ENCODE data around the gene MYL6B. TPM values are rescaled to one million over a fixed set of nuclear protein-coding genes. Genes with fewer than 3 reads are reported as not detected.
A peak's percentile ranks its signal among the peaks of the same experiment; 100 is the strongest.
"Not testable (repeated sequence)": the region's sequence is repeated elsewhere in the genome, so short reads cannot be mapped to it uniquely, and the experiment has no call there.

The MYL6B gene
- total RNA-seq, 3 donors from 2014 or later (not counting 1 experiment from before 2014, with no cell fraction given), result 6.7 to 8.9 (median 7.4) TPM

- intact Hi-C loops (cut with micrococcal nuclease), result loop anchor here (5.0 kb wide), 1 partner anchor 73 kb away; the partner anchor contains the start of gene RPS26
- peak overlapping the region; percentile 98 for H3K4me3 Mint-ChIP-seq
- peaks cover 11% of the 10 kb centered on the region for H3K36me3 Mint-ChIP-seq
- H3K4me1 Mint-ChIP-seq, result peaks cover 33% of the 10 kb centered on the region in 2 donors
- H3K9me3 Mint-ChIP-seq, result no peaks in the 10 kb centered on the region
- peak overlapping the region; percentile 95 to 99 for H3K27ac Mint-ChIP-seq
- TF ChIP-seq CTCF (IDR thresholded peaks at IDR 0.05), result no peak
- H3K9me3 ChIP-seq (ENCODE audit: control insufficient read depth, insufficient read depth, low read length), result no peaks in the 10 kb centered on the region
- peaks cover 27% of the 10 kb centered on the region for H3K36me3 ChIP-seq (ENCODE audit: control insufficient read depth, insufficient read depth, low read length)
- DNase-seq (no peak), ATAC-seq (no peak)
- peak overlapping the region; percentile 61 for H3K4me3 ChIP-seq (ENCODE audit: low read length)
- no peaks in the 10 kb centered on the region for H3K27me3 Mint-ChIP-seq (ENCODE audit: low read depth in 2 of 2)
- H3K27ac ChIP-seq (ENCODE audit: low read length), result peak overlapping the region; percentile 88
- no peaks in the 10 kb centered on the region for H3K27me3 ChIP-seq (ENCODE audit: control insufficient read depth, insufficient read depth, low read length)
- WGBS (ENCODE audit: insufficient coverage), result 72% methylated on average over 10 of the region's 10 CpGs
- H3K4me1 ChIP-seq (ENCODE audit: control insufficient read depth, insufficient read depth, low read length), result peaks cover 28% of the 10 kb centered on the region
Observed at GRCh38 chr12:56115329-56115728, 37.1 kb upstream of the MYL6B start.

- intact Hi-C loops (cut with micrococcal nuclease), result loop anchor here (1.0 to 5.0 kb wide), 3 partner anchors 12 to 287 kb away; partner anchors contain the start of genes DNAJC14, PA2G4 and RPS26
- H3K27ac Mint-ChIP-seq, result peak within 1 kb of the TSS; percentile 95 to 99
Observed at GRCh38 chr12:56116267-56117081, 35.9 kb upstream of the MYL6B start, which contains the start of gene RPL41. TSS of gene RPL41 (plus strand) at chr12:56116633.

GRCh38 chr12:56117082-56117706, 35.2 kb upstream of the MYL6B start:
- peaks cover 28% of the 10 kb centered on the region for H3K4me1 ChIP-seq (ENCODE audit: control insufficient read depth, insufficient read depth, low read length)
- not testable (repeated sequence) for H3K27me3 Mint-ChIP-seq (ENCODE audit: low read depth in 2 of 2); DNase-seq; ATAC-seq; H3K9me3 Mint-ChIP-seq; H3K9me3 ChIP-seq (ENCODE audit: control insufficient read depth, insufficient read depth, low read length); H3K27me3 ChIP-seq (ENCODE audit: control insufficient read depth, insufficient read depth, low read length)
- H3K4me3 ChIP-seq (ENCODE audit: low read length), result peak overlapping the region; percentile 61
- peaks cover 11% of the 10 kb centered on the region for H3K36me3 Mint-ChIP-seq
- peaks cover 33% of the 10 kb centered on the region in 2 donors for H3K4me1 Mint-ChIP-seq
- intact Hi-C loops (cut with micrococcal nuclease), result loop anchor here (5.0 kb wide), 1 partner anchor 75 kb away; the partner anchor contains the start of gene RPS26
- H3K27ac ChIP-seq (ENCODE audit: low read length), result peak overlapping the region; percentile 90
- peak overlapping the region; percentile 98 for H3K4me3 Mint-ChIP-seq
- H3K27ac Mint-ChIP-seq, result peak overlapping the region; percentile 95 to 99
- under 1% methylated on average over 6 of the region's 16 CpGs for WGBS (ENCODE audit: insufficient coverage)
- peaks cover 25% of the 10 kb centered on the region for H3K36me3 ChIP-seq (ENCODE audit: control insufficient read depth, insufficient read depth, low read length)

More at GRCh38 chr12:56116267-56117081, 35.9 kb upstream of the MYL6B start, which contains the start of gene RPL41:
- Histone ChIP-seq H3K36me3 (ENCODE audit: control insufficient read depth, insufficient read depth, low read length) (peaks cover 27% of the 10 kb centered on the region), H3K4me3 (ENCODE audit: low read length) (peak within 1 kb of the TSS; percentile 61), H3K27me3 (ENCODE audit: control insufficient read depth, insufficient read depth, low read length) (no peaks in the 10 kb centered on the region), H3K4me1 (ENCODE audit: control insufficient read depth, insufficient read depth, low read length) (peaks cover 28% of the 10 kb centered on the region), H3K9me3 (ENCODE audit: control insufficient read depth, insufficient read depth, low read length) (no peaks in the 10 kb centered on the region), H3K27ac (ENCODE audit: low read length) (peak within 1 kb of the TSS; percentile 88)
- no peaks in the 10 kb centered on the region for H3K9me3 Mint-ChIP-seq
- peaks cover 33% of the 10 kb centered on the region in 2 donors for H3K4me1 Mint-ChIP-seq
- H3K27me3 Mint-ChIP-seq (ENCODE audit: low read depth in 2 of 2), result no peaks in the 10 kb centered on the region
- peak; percentile 57 to 75 (median 58) for ATAC-seq
- under 1% methylated on average over 32 of the region's 34 CpGs for WGBS (ENCODE audit: insufficient coverage)
- peaks cover 11% of the 10 kb centered on the region for H3K36me3 Mint-ChIP-seq
- peak; percentile 95 to 97 for DNase-seq
- no peak for TF ChIP-seq CTCF (IDR thresholded peaks at IDR 0.05)
- peak within 1 kb of the TSS; percentile 98 for H3K4me3 Mint-ChIP-seq
